Measurements from ENCODE around the gene ACTN2. TPM values are rescaled to one million over a fixed set of nuclear protein-coding genes. Genes with fewer than 3 reads are reported as not detected.

ACTN2 gene
- total and polyA plus RNA-seq, 2 donors (not counting 3 experiments of a cell fraction or from before 2014, with no cell fraction given), result 0.22 to 0.55 TPM

GRCh38 chr1:236779312-236779711 is 93.0 kb downstream of the ACTN2 start:
- intact Hi-C loops (cut with micrococcal nuclease), result no loop called here
- H3K9me3 ChIP-seq (replicated peaks; ENCODE audit: control insufficient read depth, insufficient read depth, low read length), result no peaks in the 10 kb centered on the region
- H3K4me3 ChIP-seq (replicated peaks in 1 of 3; ENCODE audit: insufficient read depth in 1 of 3, low read depth in 1 of 3, low read length in 3 of 3), result no peak overlapping the region
- ChIA-PET POLR2A (no interaction called here), CTCF (interaction anchor here (1.4 kb wide), 1 partner anchor 170 kb away, joined by 5 read pairs; no protein-coding TSS in a partner anchor)
- no peaks in the 10 kb centered on the region for H4K20me1 ChIP-seq (replicated peaks; ENCODE audit: control insufficient read depth, extremely low read depth, insufficient read depth, low read length)
- H3K79me2 ChIP-seq (ENCODE audit: control insufficient read depth, insufficient read depth, low read length), result no peaks in the 10 kb centered on the region
- no peak overlapping the region for H3K27ac ChIP-seq (ENCODE audit: insufficient read depth, low read depth, low read length)
- H3K4me2 ChIP-seq (ENCODE audit: insufficient read depth, low read length), result no peak overlapping the region
- no peaks in the 10 kb centered on the region for H3K9me1 ChIP-seq (replicated peaks; ENCODE audit: control insufficient read depth, extremely low read depth, insufficient read depth, low read length)
- dilution Hi-C loops (cut with MboI; ENCODE audit: extremely low pct_ligation_motif_present, low sequenced_read_pairs), result no loop called here
- H3K36me3 ChIP-seq (ENCODE audit: control insufficient read depth in 2 of 2, extremely low read depth in 1 of 2, insufficient read depth in 2 of 2, low read length in 2 of 2), result no peaks in the 10 kb centered on the region
- no TSS peak for BruUV-seq (replicated peaks)
- FAIRE-seq, result no peak
- TF ChIP-seq CTCF (IDR thresholded peaks at IDR 0.05; ENCODE audit: extremely low read depth in 1 of 2, insufficient read depth in 1 of 2, low read depth in 1 of 2, low read length in 2 of 2) (no peak), POLR2AphosphoS5 (IDR thresholded peaks at IDR 0.05; ENCODE audit: insufficient read depth, low read depth, low read length) (no peak), POLR2A (IDR thresholded peaks at IDR 0.05; ENCODE audit: low read depth, low read length) (no peak), FOS (IDR thresholded peaks at IDR 0.05; ENCODE audit: borderline replicate concordance, insufficient read depth, low read length) (no peak), JUN (IDR thresholded peaks at IDR 0.05; ENCODE audit: borderline replicate concordance, insufficient read depth, insufficient read length, low read depth) (no peak)
- no peak overlapping the region for H3K9ac ChIP-seq (replicated peaks; ENCODE audit: extremely low read depth, insufficient read depth, low read length)
- no peaks in the 10 kb centered on the region for H3K4me1 ChIP-seq (ENCODE audit: control insufficient read depth, extremely low read depth, insufficient read depth, low read length)
- peaks cover 4 to 9% of the 10 kb centered on the region in 2 experiments for H3K27me3 ChIP-seq (ENCODE audit: control insufficient read depth in 2 of 2, insufficient read depth in 2 of 2, low read length in 2 of 2)
- DNase-seq (ENCODE audit: low read depth, low spot score), result no peak
- H2AFZ ChIP-seq (ENCODE audit: low read depth, low read length), result no peak overlapping the region

- intact Hi-C loops (cut with micrococcal nuclease), result no loop called here
- ChIA-PET CTCF (interaction anchor here (1.5 to 2.7 kb wide), 2 partner anchors 9 to 26 kb away, joined by 4 to 11 read pairs; partner anchors contain the start of gene MTR), POLR2A (no interaction called here)
- H4K20me1 ChIP-seq (replicated peaks; ENCODE audit: control insufficient read depth, extremely low read depth, insufficient read depth, low read length), result no peaks in the 10 kb centered on the region
- H3K9ac ChIP-seq (replicated peaks; ENCODE audit: extremely low read depth, insufficient read depth, low read length), result no peak overlapping the region
- no TSS peak for BruUV-seq (replicated peaks)
- no peaks in the 10 kb centered on the region for H3K9me3 ChIP-seq (replicated peaks; ENCODE audit: control insufficient read depth, insufficient read depth, low read length)
- H3K27me3 ChIP-seq (ENCODE audit: control insufficient read depth in 2 of 2, insufficient read depth in 2 of 2, low read length in 2 of 2), result peaks cover 3 to 4% of the 10 kb centered on the region in 2 experiments
- H3K4me3 ChIP-seq (replicated peaks in 1 of 3; ENCODE audit: insufficient read depth in 1 of 3, low read depth in 1 of 3, low read length in 3 of 3), result no peak overlapping the region
- no peak overlapping the region for H2AFZ ChIP-seq (ENCODE audit: low read depth, low read length)
- no peaks in the 10 kb centered on the region for H3K4me1 ChIP-seq (ENCODE audit: control insufficient read depth, extremely low read depth, insufficient read depth, low read length)
- dilution Hi-C loops (cut with MboI; ENCODE audit: extremely low pct_ligation_motif_present, low sequenced_read_pairs), result no loop called here
- H3K36me3 ChIP-seq (ENCODE audit: control insufficient read depth in 2 of 2, extremely low read depth in 1 of 2, insufficient read depth in 2 of 2, low read length in 2 of 2), result no peaks in the 10 kb centered on the region
- TF ChIP-seq EZH2 (IDR thresholded peaks at IDR 0.05; ENCODE audit: borderline replicate concordance, low read depth, low read length, severe bottlenecking), result no peak
- TF ChIP-seq POLR2A (IDR thresholded peaks at IDR 0.05; ENCODE audit: low read depth, low read length), result no peak
- TF ChIP-seq POLR2AphosphoS5 (IDR thresholded peaks at IDR 0.05; ENCODE audit: insufficient read depth, low read depth, low read length), result no peak
- no peak for TF ChIP-seq JUN (IDR thresholded peaks at IDR 0.05; ENCODE audit: borderline replicate concordance, insufficient read depth, insufficient read length, low read depth)
- TF ChIP-seq GATA2 (IDR thresholded peaks at IDR 0.05; ENCODE audit: insufficient read depth, insufficient read length, low read depth, low read length), result no peak
- TF ChIP-seq MYC (IDR thresholded peaks at IDR 0.05; ENCODE audit: low read depth, low read length), result no peak
- no peak for TF ChIP-seq CTCF (IDR thresholded peaks at IDR 0.05; ENCODE audit: extremely low read depth in 1 of 2, insufficient read depth in 1 of 2, low read depth in 1 of 2, low read length in 2 of 2)
- TF ChIP-seq FOS (IDR thresholded peaks at IDR 0.05; ENCODE audit: borderline replicate concordance, insufficient read depth, low read length), result no peak
- no peak for TF ChIP-seq MAX (IDR thresholded peaks at IDR 0.05; ENCODE audit: insufficient read depth, insufficient read length)
- no peaks in the 10 kb centered on the region for H3K79me2 ChIP-seq (ENCODE audit: control insufficient read depth, insufficient read depth, low read length)
- DNase-seq (ENCODE audit: low read depth, low spot score) (no peak), FAIRE-seq (no peak)
- H3K4me2 ChIP-seq (ENCODE audit: insufficient read depth, low read length), result no peak overlapping the region
- no peaks in the 10 kb centered on the region for H3K9me1 ChIP-seq (replicated peaks; ENCODE audit: control insufficient read depth, extremely low read depth, insufficient read depth, low read length)
- no peak overlapping the region for H3K27ac ChIP-seq (ENCODE audit: insufficient read depth, low read depth, low read length)
These were observed 99.2 kb downstream of the ACTN2 start for GRCh38 chr1:236785477-236785876.

All from endothelial cell of umbilical vein (primary cell).